Natural killer cell (primary cell): Measurements from ENCODE around the gene ECHS1. TPM values are rescaled to one million over a fixed set of nuclear protein-coding genes. Genes with fewer than 3 reads are reported as not detected.

Experiments
- ATAC-seq, 3 donors: fragments of 150-1000 bp in 2 of 3; fragments of 200-7000 bp in 1 of 3; cut with Tn5 transposase; 1 replicate in 1 of 3; 2 replicates in 2 of 3; pipeline ENCODE4 v1.10.0; 2021; ENCODE audit warnings: mild to moderate bottlenecking in 2 of 3, moderate library complexity in 2 of 3
- DNase-seq, 2 donors: peaks; one replicate each; pipeline versions ENCODE4 v3.0.0 to v3.0.0-alpha.2; 2013 to 2021; ENCODE audit warnings: mixed read lengths in 1 of 2
- H3K27ac ChIP-seq: one replicate; pipeline ENCODE4 v1.5.1; 2013; ENCODE audit warnings: mild to moderate bottlenecking, low read length
- H3K27me3 ChIP-seq: one replicate; pipeline ENCODE4 v1.6.1; 2013; ENCODE audit warnings: low read length; ENCODE audit not compliant: control insufficient read depth, insufficient read depth
- H3K36me3 ChIP-seq: one replicate; pipeline ENCODE4 v1.6.1; 2013; ENCODE audit warnings: low read length; ENCODE audit not compliant: control insufficient read depth, insufficient read depth
- H3K4me1 ChIP-seq: one replicate; pipeline ENCODE4 v1.6.1; 2013; ENCODE audit warnings: low read length; ENCODE audit not compliant: control insufficient read depth, insufficient read depth
- H3K4me3 ChIP-seq: one replicate; pipeline ENCODE4 v1.5.1; 2013; ENCODE audit warnings: low read length
- H3K9me3 ChIP-seq: one replicate; pipeline ENCODE4 v1.6.1; 2013; ENCODE audit warnings: low read length; ENCODE audit not compliant: control insufficient read depth, insufficient read depth
- H3K27ac Mint-ChIP-seq, 2 donors: one replicate each; pipeline ENCODE4 v1.8.0; 2022; ENCODE audit warnings: mild to moderate bottlenecking in 2 of 2, mixed read lengths in 2 of 2, moderate library complexity in 1 of 2
- H3K27me3 Mint-ChIP-seq, 2 donors: one replicate each; pipeline ENCODE4 v1.8.0; 2022; ENCODE audit warnings: low read depth in 2 of 2, mixed read lengths in 2 of 2
- H3K36me3 Mint-ChIP-seq: one replicate; pipeline ENCODE4 v1.8.0; 2022; ENCODE audit warnings: mixed read lengths
- H3K4me1 Mint-ChIP-seq, 2 donors: one replicate each; pipeline ENCODE4 v1.8.0; 2022; ENCODE audit warnings: mixed read lengths in 2 of 2
- H3K4me3 Mint-ChIP-seq: one replicate; pipeline ENCODE4 v1.8.0; 2022; ENCODE audit warnings: mild to moderate bottlenecking, moderate library complexity, mixed read lengths
- H3K9me3 Mint-ChIP-seq, 2 donors: one replicate each; pipeline ENCODE4 v1.8.0; 2022; ENCODE audit warnings: mixed read lengths in 2 of 2
- WGBS: methylation state at CpG from one replicate; pipeline ENCODE4 v1.1.7; 2013; ENCODE audit warnings: missing lambda C conversion rate; ENCODE audit not compliant: insufficient coverage; 5-methylcytosine and 5-hydroxymethylcytosine counted together
- intact Hi-C: fragments of 100-400 bp; cut with micrococcal nuclease; formaldehyde crosslinking; loops from one replicate; pipeline ENCODE4 v1.14.2; 2022
- total RNA-seq, 4 donors: library from RNA; stranded (reverse); fragments of 120-200 nt in 1 of 4; gene quantifications; one replicate each; pipeline versions ENCODE4 v1.2.3 to v1.2.4, GENCODE V29; 2013 to 2022
- TF ChIP-seq, protein P1 (sequence below): fragments of 200-600 bp; IDR thresholded peaks from one replicate; pipeline ENCODE4 v1.8.0; 2022; ENCODE audit warnings: antibody characterized with exemption

ECHS1 gene
- total RNA-seq, 3 donors from 2014 or later (not counting 1 experiment from before 2014, with no cell fraction given) = 17.7 to 21.3 (median 19.9) TPM

GRCh38 chr10:133336118-133336576 is 37.0 kb downstream of the ECHS1 start:
- TF ChIP-seq, protein P1, sequence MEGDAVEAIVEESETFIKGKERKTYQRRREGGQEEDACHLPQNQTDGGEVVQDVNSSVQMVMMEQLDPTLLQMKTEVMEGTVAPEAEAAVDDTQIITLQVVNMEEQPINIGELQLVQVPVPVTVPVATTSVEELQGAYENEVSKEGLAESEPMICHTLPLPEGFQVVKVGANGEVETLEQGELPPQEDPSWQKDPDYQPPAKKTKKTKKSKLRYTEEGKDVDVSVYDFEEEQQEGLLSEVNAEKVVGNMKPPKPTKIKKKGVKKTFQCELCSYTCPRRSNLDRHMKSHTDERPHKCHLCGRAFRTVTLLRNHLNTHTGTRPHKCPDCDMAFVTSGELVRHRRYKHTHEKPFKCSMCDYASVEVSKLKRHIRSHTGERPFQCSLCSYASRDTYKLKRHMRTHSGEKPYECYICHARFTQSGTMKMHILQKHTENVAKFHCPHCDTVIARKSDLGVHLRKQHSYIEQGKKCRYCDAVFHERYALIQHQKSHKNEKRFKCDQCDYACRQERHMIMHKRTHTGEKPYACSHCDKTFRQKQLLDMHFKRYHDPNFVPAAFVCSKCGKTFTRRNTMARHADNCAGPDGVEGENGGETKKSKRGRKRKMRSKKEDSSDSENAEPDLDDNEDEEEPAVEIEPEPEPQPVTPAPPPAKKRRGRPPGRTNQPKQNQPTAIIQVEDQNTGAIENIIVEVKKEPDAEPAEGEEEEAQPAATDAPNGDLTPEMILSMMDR = no peak
- intact Hi-C loops = no loop called here
- Mint-ChIP-seq H3K27me3 (peaks cover 17 to 18% of the 10 kb centered on the region in 2 donors), H3K27ac (peak overlapping the region in 1 of 2 donors; percentile 90), H3K9me3 (no peaks in the 10 kb centered on the region), H3K36me3 (no peaks in the 10 kb centered on the region), H3K4me1 (peaks cover 0 to 7% of the 10 kb centered on the region in 2 donors), H3K4me3 (no peak overlapping the region)
- 7% methylated on average over 40 of the region's 41 CpGs for WGBS
- Histone ChIP-seq H3K4me1 (peaks cover 37% of the 10 kb centered on the region), H3K27me3 (peaks cover 13% of the 10 kb centered on the region), H3K36me3 (no peaks in the 10 kb centered on the region), H3K4me3 (peak overlapping the region; percentile 50), H3K9me3 (no peaks in the 10 kb centered on the region), H3K27ac (no peak overlapping the region)
- ATAC-seq (peak in 1 of 3 donors; percentile 7), DNase-seq (no peak)

DNA sequence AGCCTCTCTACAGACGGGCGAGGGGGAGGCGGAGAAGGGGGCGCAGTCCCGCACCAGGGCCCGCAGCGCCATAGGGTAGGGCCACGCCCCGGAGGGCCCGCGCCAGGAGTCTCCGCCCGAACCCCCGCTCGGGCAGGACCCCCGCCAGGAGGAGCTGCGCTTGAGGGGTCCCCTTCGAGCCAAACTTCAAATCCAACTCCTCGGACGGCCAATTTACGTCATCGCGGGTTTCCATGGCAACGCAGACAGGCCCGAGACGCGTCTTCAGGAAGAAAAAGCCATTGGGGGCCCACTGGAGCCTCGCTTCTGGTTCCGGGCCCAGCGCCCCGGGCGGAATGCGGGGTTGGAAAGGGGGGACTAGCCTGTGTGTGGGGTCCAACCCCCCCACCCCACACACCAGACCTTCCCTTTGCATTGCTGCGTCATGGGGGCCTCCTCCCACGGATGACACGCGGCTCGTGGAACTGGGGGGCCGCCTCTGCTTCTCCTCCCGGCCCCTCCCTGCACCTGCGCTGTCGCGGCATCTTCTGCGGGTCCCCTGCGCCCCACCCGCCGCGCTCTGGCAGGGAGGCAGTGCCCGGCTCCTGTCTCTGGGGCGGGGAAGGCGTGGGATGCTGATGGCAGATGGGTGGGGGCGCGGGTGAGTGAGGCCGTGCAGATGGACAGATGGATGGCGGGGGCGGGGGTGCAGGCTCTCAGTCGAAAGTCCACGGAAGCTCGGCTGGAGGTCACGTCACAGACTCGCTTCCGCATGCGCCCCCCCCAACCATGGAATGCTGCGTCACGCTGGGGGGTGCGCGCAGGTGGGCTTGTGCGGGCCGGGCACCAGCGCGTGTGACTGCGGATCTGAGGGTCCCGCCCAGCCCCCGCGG is 37.7 kb downstream of the ECHS1 start:
- Histone ChIP-seq H3K4me3 (peak overlapping the region; percentile 50), H3K27me3 (peaks cover 13% of the 10 kb centered on the region), H3K4me1 (peaks cover 37% of the 10 kb centered on the region), H3K9me3 (no peaks in the 10 kb centered on the region), H3K36me3 (no peaks in the 10 kb centered on the region), H3K27ac (peak overlapping the region; percentile 52)
- Mint-ChIP-seq H3K9me3 (no peaks in the 10 kb centered on the region), H3K4me3 (peak overlapping the region; percentile 59), H3K36me3 (no peaks in the 10 kb centered on the region), H3K4me1 (peaks cover 0 to 7% of the 10 kb centered on the region in 2 donors), H3K27me3 (peaks cover 17 to 22% of the 10 kb centered on the region in 2 donors), H3K27ac (peak overlapping the region; percentile 67 to 90)
- TF ChIP-seq, protein P1 = no peak
- intact Hi-C loops = no loop called here
- DNase-seq = peak; percentile 78 to 96
- WGBS = 2% methylated on average over 74 of the region's 75 CpGs
- ATAC-seq = peak; percentile 41 to 51 (median 46)

GRCh38 chr10:133334503-133335245 is 38.5 kb downstream of the ECHS1 start:
- peaks cover 13% of the 10 kb centered on the region for H3K27me3 ChIP-seq

More at GRCh38 chr10:133334503-133335245, 38.5 kb downstream of the ECHS1 start:
- peaks cover 20 to 26% of the 10 kb centered on the region in 2 donors for H3K27me3 Mint-ChIP-seq
- ATAC-seq (peak in 2 of 3 donors; percentile 19 to 47), DNase-seq (peak in 1 of 2 donors; percentile 65)
- Histone ChIP-seq H3K4me1 (peaks cover 42% of the 10 kb centered on the region), H3K4me3 (peak overlapping the region; percentile 50), H3K27ac (peak overlapping the region; percentile 52), H3K36me3 (no peaks in the 10 kb centered on the region), H3K9me3 (no peaks in the 10 kb centered on the region)
- WGBS = 23% methylated on average over 51 of the region's 51 CpGs
- peak overlapping the region; percentile 83 for H3K4me3 Mint-ChIP-seq
- intact Hi-C loops = no loop called here
- no peaks in the 10 kb centered on the region for H3K36me3 Mint-ChIP-seq
- H3K27ac Mint-ChIP-seq = peak overlapping the region; percentile 67 to 90
- TF ChIP-seq, protein P1 = no peak
- H3K4me1 Mint-ChIP-seq = peaks cover 4 to 11% of the 10 kb centered on the region in 2 donors
- H3K9me3 Mint-ChIP-seq = no peaks in the 10 kb centered on the region
